HG03378 (cell line): ENCODE measurements around the gene EIF2S2.

Source experiments
- ATAC-seq: cut with Tn5 transposase; IDR thresholded peaks from one replicate; pipeline ENCODE4 v1.9.1; 2021; ENCODE audit warnings: mild to moderate bottlenecking, moderate library complexity; ENCODE audit not compliant: unreplicated experiment

EIF2S2 gene

GRCh38 chr20:34122274-34122980 is 10.4 kb upstream of the EIF2S2 start:
- ATAC-seq = no peak

- no peak for ATAC-seq
Measured at GRCh38 chr20:34120213-34120612, 8.2 kb upstream of the EIF2S2 start.

GRCh38 chr20:34115232-34115631 is 3.2 kb upstream of the EIF2S2 start:
- ATAC-seq = no peak

DNA sequence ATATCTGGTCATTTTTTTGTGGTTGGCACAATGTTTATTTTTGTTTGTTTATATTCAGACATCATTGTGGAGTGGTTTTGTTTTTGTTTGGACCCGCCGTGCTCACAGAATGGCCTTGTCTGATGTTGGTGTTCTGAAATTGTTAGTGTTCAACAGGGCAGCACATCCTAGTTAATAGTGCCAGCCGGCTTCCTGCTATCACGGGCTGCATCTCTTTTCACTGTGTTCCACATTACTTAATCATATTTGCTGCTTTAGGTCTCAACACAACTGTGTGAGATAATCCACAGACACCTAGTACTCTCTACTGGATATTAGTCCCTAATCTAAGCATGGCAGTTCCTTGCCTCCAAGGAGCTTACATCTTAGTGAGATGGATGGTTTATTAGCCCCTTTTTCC is 2.8 kb upstream of the EIF2S2 start:
- no peak for ATAC-seq

DNA sequence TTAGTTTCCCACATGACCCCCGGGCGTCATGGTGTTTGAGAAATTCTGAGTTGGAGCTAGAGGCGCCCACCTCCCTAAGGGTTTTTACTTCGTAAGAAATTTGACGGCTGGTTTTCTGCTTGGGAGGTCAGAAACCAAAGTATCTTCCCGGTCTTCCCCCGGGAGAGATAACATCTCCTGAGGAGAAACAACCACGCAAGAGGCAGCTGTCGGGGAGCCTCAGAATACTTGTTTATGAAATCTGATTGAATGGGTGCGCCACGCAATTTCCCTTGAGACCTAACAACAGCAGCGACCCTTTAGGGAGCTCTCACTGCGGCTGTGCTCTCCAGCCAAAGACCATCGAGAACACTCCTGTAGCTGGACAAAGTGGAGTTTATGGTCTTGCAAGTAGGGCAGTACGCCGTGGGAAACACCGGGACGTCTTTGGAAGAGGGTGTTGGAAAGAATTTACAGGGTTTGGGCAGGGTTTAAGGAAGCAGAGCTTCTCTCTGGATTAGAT is 608 bp upstream of the EIF2S2 start:
- ATAC-seq = no peak

- no peak for ATAC-seq
Measured at GRCh38 chr20:34110745-34111641, 1.1 kb downstream of the EIF2S2 start.

DNA sequence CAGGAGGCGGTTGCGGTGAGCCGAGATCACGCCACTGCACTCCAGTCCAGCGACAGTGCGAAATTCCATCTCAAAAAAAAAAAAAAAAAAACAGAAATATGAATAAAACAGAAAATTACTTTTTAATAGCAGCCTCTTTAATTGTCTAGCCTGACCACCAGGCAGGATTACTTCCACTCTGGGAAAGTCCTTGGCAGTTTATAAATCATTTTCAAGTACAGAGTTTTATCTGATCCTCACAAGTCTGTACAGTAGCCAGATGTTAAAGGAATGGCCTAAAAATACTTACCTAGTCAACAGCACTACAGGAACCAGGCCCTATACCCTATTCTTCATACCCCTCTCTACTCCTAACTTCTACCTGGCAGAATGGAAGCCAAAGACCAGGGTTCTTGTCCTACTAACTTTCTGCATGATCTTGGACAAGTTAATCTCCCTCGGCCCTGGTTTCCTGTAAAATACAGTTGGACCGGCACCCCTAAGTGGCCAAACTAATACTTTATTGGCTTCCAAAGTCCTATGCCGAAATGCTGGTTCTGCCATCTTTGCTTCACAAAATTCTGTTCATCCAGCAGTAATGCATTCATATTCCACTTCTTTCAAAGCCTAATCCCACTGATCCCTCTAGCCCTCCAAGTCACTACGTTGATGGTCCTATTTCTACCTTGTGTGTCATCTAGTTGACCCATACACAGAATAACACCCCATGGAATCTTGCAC is 1.9 kb downstream of the EIF2S2 start:
- no peak for ATAC-seq

GRCh38 chr20:34109442-34109841 is 2.6 kb downstream of the EIF2S2 start:
- no peak for ATAC-seq

- ATAC-seq = no peak
Measured at GRCh38 chr20:34108616-34109174, 3.3 kb downstream of the EIF2S2 start.

- no peak for ATAC-seq
Measured at GRCh38 chr20:34105978-34106675, 5.9 kb downstream of the EIF2S2 start.

DNA sequence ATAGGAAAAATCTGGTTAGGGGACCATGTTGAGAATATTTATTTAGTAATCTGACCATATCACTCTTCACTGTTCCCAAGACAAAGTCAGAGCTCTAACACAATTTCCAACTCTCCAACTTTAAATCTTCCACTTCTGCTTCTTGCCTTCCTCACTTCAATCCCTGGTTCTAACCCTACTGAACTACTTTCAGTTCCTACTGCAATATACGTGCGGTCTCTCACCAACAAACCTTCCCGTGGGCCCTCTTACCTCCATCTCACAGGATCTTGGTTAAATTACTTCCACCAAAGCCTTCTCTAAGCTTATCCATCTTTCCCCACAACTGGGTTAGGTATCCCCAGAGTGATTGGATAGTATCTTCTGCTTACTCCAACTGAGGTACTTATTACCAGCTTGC is 8.0 kb downstream of the EIF2S2 start:
- ATAC-seq = no peak

- ATAC-seq = no peak
Measured at GRCh38 chr20:34102342-34102741, 9.7 kb downstream of the EIF2S2 start.

DNA sequence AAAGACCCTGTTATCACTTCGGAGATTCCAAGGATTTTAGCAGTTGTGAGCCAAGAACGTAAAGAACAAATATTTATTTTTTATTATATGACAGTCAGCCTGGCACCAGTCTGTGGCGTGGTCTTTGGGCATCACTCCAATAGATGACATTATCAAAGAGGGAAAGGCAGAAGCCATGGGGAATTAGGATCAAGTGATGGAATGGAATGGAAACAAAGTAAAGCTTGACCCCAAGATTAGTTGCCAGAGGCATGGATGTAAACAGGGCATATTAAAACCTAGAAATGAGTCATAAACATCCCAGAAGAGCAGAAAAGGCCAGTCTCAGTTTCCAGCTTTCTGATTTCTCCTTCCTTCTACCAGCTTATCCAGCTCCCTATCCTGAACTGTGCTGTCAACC is 11.5 kb downstream of the EIF2S2 start:
- ATAC-seq = no peak

DNA sequence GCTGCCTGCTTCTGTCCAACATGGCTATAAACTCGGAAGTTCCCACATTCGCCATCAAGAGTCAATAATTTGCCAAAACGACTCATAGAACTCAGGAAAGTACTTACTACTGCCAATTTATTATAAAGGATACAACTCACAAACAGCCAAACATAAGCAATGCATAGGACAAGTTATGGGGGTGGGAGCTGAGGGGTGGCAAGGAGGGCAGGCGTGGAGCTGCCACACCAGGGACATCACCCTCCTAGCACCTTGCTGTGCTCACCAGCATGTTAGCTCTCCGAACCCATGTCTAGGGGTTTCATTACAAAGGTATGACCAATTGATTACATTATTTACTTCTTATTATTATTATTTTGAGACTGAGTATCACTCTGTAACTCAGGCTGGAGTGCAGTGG is 12.4 kb downstream of the EIF2S2 start:
- no peak for ATAC-seq

DNA sequence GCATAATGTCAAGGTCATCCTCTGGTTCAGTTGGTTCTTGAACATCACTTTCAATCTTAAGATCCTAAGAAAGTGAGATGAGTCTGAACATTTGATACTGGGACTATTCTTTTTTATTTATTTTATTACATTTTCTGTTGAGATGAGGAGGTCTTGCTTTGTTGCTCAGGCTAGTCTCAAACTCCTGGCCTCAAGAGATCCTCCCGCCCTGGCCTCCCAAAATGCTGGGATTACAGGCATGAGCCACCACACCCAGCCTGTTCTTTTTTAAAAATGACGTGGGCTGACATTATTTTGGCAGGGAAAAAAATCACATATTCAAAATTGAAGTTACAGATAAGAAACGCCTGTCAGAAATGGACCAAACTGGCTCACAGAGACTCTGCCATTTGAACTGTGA is 13.5 kb downstream of the EIF2S2 start:
- no peak for ATAC-seq

DNA sequence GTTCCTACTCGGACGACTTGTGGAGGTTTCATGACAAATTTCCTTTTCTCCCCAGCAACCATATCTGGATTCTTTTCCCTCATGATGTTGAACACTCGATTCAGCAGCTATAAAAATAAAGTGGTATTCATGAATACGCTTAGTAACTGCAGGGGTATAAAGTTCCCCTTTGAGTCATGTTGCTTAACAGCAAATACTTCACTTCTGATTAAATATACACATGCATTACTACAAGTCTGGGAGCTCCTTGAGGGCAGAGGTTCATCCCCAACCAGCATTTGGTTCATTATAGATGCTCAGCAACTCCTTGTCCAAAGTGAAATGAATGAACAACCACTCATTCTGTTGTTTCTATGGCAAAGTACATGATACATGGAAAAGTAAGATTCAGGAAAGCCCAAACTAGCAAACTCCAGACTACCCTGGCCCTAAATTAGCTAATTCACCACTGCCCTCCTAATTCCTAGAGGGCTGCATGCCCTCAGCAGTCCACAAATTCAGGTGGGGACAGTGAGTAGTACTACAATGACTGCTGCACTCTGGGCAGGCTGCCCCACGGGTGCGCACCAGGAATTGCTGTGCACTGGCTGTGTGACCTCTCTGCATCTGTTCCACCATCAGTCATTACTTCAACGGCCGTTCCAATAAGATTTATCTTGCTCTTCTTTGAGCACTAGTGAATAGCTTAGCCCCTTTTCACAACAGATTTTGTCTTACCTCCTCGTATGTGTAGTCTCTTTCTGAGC is 15.2 kb downstream of the EIF2S2 start:
- no peak for ATAC-seq

DNA sequence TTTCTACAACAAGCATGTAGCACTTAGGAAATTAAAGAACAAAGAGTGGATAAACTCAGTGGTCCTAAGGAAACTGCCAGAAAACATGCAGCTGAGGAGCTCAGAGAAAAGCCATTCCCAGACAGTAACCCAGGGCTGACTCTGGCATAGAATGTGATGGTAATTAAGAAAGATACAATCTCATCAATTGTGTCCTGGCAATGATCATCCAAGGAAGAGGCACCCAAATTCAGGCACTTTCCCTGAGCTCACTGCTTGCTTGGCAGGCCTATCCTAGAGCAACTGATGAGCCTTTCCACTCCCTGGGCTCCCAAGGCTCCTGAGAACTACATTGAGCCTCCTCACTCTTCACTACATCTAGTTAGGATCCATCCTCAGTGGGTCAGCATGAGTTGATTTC is 16.2 kb downstream of the EIF2S2 start:
- no peak for ATAC-seq

DNA sequence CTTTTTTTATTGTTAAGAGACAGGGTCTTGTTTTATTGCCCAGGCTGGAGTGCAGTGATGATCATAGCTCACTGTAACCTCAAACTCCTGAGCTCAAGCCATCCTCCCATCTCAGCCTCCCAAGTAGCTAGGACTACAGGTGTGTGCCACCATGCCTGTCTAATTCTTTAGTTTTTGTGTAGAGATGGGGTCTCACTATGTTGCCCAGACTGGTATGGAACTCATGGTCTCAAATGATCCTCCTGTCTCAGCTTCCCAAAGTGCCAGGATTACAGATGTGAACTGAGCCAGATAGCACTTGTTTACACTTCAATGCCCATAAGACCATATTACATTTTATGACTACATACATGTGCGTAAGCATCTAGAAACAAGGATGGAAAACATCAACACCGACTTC is 18.1 kb downstream of the EIF2S2 start:
- ATAC-seq = no peak

DNA sequence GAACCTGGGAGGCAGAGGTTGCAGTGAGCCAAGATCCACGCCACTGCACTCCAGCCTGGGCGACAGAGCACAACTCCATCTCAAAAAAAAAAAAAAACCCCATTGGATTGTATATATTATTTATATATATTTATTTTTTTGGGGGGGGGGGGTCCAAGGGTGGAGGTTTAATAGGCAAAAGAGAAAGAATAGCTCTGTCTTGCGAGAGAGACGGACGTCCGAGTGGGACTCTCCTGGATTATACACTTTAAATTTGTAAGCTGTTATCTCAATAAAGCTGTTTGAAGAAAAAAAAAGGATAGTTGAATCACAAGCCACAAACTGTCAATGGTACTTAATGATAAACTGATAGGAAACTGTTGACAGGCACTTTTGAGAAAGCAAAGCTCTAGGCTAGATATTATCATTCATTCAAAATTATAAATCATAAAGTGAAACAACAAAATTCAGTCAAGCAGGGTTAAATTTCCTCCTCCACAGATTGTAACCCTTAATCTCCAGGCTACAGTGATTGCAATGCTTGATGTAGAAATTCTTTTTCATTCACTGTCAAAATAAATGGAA is 20.3 kb downstream of the EIF2S2 start:
- ATAC-seq = no peak

GRCh38 chr20:34090645-34091044 is 21.4 kb downstream of the EIF2S2 start:
- no peak for ATAC-seq
